ENCODE data around the gene DAGLA. TPM values are rescaled to one million over a fixed set of nuclear protein-coding genes. Genes with fewer than 3 reads are reported as not detected.

The DAGLA gene
- total and polyA plus RNA-seq, 8 donors = 3.7 to 6.9 (median 5.2) TPM

GRCh38 chr11:61747192-61747966 is 67.2 kb downstream of the DAGLA start:
- TF ChIP-seq CTCF (IDR thresholded peaks at IDR 0.05) = peak; percentile 89 to 96 (median 94)
- Histone ChIP-seq H3K27ac (no peak overlapping the region), H3K4me3 (no peak overlapping the region), H3K27me3 (no peaks in the 10 kb centered on the region), H3K9me3 (no peaks in the 10 kb centered on the region), H3K36me3 (peaks cover 0 to 11% (median 0%) of the 10 kb centered on the region in 3 donors), H3K4me1 (peaks cover 0 to 9% (median 0%) of the 10 kb centered on the region in 3 donors)
- DNase-seq (peak; percentile 75 to 94 (median 88)), ATAC-seq (peak; percentile 78 to 92 (median 89)), FAIRE-seq (no peak)
- intact Hi-C loops (cut with DNase I) = loop anchor here in 1 of 3 donors (5.0 kb wide), 1 partner anchor 40 kb away; no protein-coding TSS in a partner anchor
- WGBS, 2 donors = 43 to 51% methylated on average over 19 of the region's 19 CpGs

DNA sequence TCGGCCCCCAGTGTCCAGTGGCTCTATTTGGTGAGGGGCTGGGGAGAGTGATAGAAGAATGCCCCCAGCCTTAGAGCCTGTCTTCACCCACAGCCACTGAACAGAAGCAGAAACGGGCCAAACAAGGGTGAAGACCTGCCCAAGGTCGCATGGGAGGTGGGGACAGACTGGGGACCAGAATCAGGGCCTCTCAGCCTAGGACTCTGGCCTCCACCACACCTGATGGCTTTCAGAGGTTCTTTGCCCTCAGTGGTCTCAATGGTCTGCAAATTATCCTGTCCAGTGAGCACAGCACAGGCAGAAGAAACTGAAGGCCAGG is 67.7 kb downstream of the DAGLA start:
- FAIRE-seq = no peak

GRCh38 chr11:61749591-61750217 is 69.5 kb downstream of the DAGLA start:
- no peak for TF ChIP-seq CTCF (IDR thresholded peaks at IDR 0.05)
- DNase-seq = no peak

More for the DNA sequence above, 67.7 kb downstream of the DAGLA start:
- peaks cover 0 to 9% (median 0%) of the 10 kb centered on the region in 3 donors for H3K4me1 ChIP-seq
- H3K9me3 ChIP-seq = no peaks in the 10 kb centered on the region
- 20 to 22% methylated on average over 3 of the region's 3 CpGs for WGBS, 2 donors
- no peaks in the 10 kb centered on the region for H3K27me3 ChIP-seq
- DNase-seq (no peak), ATAC-seq (peak; percentile 17 to 35 (median 27))
- intact Hi-C loops (cut with DNase I) = loop anchor here in 1 of 3 donors (5.0 kb wide), 1 partner anchor 39 kb away; no protein-coding TSS in a partner anchor
- TF ChIP-seq CTCF (IDR thresholded peaks at IDR 0.05) = no peak
- no peak overlapping the region for H3K4me3 ChIP-seq
- H3K36me3 ChIP-seq = peaks cover 0 to 11% (median 0%) of the 10 kb centered on the region in 3 donors
- no peak overlapping the region for H3K27ac ChIP-seq

DNA sequence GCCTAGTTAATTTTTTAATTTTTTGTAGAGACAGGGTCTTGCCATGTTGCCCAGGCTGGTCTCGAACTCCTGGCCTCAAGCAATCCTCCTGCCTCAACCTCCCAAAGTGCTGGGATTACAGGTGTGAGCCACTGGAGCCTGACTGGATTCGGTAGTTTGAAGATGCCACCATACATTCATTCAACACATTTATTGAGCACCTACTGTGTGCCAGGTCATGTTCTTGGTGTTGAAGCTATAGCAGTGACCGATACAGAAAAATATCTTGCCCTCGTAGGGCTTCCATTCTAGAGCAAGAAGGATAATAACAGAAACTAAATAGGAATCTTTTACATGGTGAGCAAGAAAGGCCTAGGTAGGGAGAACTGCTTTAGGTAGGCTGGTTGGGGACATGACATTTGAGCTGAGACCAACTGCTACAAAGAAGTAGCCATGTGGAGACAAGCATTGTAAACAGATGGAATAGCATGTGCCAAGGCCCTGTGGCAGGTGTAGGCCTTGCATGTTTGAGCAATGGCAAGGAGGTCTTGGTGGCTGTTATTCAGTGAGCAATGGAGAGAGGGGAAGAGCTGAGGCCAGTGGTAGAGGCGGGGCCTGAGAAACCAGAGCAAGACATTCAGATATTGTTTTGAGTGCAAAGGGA is 70.6 kb downstream of the DAGLA start:
- Histone ChIP-seq H3K4me1 (peaks cover 6 to 27% (median 15%) of the 10 kb centered on the region in 3 donors), H3K4me3 (no peak overlapping the region), H3K36me3 (no peaks in the 10 kb centered on the region), H3K9me3 (no peaks in the 10 kb centered on the region), H3K27ac (no peak overlapping the region), H3K27me3 (no peaks in the 10 kb centered on the region)
- FAIRE-seq (no peak), DNase-seq (no peak), ATAC-seq (no peak)
- intact Hi-C loops (cut with DNase I) = no loop called here
- 95 to 98% methylated on average over 5 of the region's 5 CpGs for WGBS, 2 donors
- no peak for TF ChIP-seq CTCF (IDR thresholded peaks at IDR 0.05)

More at GRCh38 chr11:61749591-61750217, 69.5 kb downstream of the DAGLA start:
- ATAC-seq (no peak), FAIRE-seq (no peak)
- H3K4me1 ChIP-seq = peaks cover 0 to 17% (median 8%) of the 10 kb centered on the region in 3 donors
- WGBS, 2 donors = 75 to 80% methylated on average over 21 of the region's 21 CpGs
- no peaks in the 10 kb centered on the region for H3K36me3 ChIP-seq
- H3K27ac ChIP-seq = no peak overlapping the region
- H3K4me3 ChIP-seq = no peak overlapping the region
- intact Hi-C loops (cut with DNase I) = loop anchor here in 1 of 3 donors (5.0 kb wide), 1 partner anchor 38 kb away; no protein-coding TSS in a partner anchor
- no peaks in the 10 kb centered on the region for H3K9me3 ChIP-seq
- H3K27me3 ChIP-seq = no peaks in the 10 kb centered on the region

Data from pancreas (tissue), 10 donors.